CD4-positive, alpha-beta T cell treated with Interleukin-10 for 1 hour (primary cell): ENCODE measurements around the gene SLC1A2.

Experiments
- DNase-seq: peaks from one replicate; pipeline ENCODE4 v3.0.0-alpha.2; 2020

The SLC1A2 gene

GRCh38 chr11:35323076-35323868 is 96.1 kb downstream of the SLC1A2 start:
- no peak for DNase-seq

- no peak for DNase-seq
Observed at GRCh38 chr11:35322318-35322979, 96.9 kb downstream of the SLC1A2 start.

DNA sequence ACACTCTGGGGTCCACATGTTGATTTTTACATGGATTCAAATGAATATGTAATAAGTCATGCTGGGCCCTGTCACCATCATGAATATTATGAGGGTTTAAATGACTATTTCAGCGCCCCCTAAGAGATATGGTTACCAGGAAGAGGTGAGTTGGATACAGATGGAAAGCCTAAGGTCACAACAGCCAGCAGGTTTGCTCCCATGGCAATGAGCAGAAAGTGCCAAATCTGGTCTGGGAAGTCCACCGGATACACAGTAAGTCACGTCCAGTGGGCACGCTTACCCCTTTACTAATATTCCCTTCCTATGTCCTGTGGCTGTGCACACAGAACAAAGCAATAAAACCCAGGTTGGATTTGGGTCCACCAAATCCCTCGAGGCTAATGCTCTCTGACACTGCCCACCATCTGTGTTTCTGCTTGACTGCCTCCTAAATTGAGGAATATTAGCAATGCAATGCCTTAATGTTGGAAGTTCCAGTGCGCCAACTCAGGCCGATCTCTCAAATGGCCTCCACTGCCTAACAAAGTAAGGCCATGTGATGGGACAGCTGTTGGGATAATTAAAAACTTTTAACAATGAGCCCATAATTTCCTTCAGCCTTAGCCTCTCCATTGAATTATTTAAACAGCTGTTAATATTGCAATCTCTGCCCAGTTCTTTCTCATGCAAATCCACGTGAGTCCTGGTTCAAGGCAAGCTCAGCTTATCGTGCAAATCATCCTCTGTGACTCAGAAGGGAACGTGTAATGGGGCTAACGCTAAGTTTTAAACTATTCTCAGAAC is 97.6 kb downstream of the SLC1A2 start:
- no peak for DNase-seq

DNA sequence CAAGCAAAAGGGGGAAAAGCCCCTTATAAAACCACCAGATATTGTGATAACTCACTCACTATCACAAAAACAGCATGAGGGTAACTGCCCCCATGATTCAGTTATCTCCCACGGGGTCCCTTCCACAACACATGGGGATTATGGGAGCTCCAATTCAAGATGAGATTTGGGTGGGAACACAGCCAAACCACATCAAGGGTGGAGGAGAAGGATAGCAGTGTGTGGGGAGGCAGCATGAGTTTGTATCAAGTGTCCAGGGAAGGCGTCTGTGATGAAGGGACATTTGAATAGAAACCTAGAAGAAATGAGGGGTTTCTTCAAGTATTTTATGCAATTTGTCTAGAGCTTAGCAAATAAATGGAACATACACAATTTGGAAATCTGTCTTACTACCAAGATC is 98.2 kb downstream of the SLC1A2 start:
- DNase-seq, result no peak

DNA sequence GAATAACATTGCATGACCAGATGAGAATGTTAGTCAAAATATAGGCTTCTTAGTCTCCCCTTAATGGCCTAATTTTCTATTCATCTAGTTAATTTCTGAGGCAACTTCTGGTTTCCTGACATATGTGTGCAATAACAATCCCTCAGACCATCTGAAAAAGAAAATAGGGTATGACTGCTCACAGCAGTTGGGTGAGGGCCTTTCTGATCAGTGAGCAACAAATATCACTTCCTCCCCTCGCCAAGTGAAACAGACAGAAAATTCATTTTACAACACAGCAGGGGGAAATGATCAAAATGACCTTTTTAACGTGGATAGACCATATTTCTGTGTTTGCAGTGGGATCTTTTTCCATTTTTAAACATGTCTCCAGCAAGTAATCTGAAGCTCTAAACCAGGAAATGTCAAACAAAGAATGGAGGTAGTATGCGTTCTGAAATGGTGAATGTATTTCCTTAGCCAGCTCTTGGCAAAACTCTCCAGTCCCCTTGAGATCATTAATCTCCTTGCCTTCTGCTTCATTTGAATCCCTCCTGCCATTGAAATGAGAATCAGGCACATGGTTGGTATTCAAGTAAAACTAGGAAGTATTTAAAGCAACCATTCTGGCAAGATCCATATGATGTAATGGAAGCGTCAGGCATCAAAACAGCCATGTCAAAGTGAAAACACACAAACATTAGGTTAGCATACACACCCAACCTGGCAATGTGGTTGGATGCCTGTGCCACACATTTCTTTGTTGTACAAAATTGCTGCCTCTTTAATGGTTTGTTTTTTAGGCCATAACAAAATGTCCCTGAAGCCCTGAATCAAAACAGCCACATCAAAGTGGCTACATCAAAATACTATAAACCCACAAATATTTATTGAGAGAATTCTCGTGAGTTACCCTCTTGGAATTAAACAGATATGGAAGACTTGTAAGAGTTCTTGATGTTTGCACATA is 100.1 kb downstream of the SLC1A2 start:
- no peak for DNase-seq

DNA sequence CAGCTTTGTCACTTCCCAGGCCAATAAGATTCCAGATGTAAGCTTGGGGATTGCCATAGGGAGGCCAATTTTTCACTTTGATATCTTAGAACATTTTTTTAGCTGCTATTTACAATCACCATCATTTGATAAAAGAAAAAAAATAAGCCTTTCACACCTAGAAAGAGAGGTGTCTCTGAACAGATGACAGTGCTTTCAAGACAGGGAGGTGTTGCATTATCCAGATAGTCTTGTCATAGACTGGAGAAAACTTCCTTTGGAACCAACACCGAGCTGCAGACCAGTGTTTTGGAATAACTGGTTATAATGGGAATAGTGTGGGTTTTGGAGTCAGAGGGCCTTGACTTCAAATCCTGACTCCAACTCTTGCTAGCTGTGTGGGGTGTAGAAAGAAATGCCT is 101.0 kb downstream of the SLC1A2 start:
- no peak for DNase-seq

DNA sequence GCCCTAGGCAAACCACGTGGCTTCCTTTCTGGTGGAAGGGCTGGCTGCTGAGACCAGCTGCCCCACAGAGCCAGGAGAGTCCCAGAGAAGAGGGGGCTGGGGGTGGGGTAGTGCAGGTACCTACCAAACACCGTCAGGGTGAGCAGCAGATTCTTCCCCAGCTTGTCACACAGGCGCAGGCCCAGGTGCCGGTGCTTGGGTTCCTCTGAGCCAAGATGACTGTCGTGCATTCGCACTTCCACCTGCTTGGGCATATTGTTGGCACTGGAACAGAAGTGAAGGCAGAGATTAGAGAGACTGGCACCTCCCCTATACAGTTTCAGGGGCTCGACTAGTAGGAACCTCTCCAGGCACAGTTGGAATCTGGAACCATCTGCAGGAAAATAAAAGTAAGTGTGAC is 102.1 kb downstream of the SLC1A2 start:
- no peak for DNase-seq

DNA sequence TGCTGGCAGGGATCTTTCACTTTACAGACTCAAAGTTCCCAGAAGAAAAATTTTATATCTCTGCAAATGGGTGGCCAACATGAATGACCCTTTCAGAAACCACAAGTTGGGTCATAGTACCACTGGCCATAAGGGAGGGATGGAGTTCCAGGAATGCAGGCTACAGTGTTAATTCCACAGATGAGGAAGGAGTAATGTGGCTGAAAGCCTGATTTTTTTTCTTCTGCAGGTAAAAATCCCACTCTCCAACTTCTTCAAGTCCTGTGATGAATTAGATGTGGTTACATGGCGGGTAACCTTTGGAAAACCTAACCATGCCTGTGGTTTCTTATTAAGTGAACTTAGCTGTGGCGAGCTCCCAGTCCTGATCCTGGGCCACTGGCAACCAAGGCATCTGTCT is 103.2 kb downstream of the SLC1A2 start:
- no peak for DNase-seq

DNA sequence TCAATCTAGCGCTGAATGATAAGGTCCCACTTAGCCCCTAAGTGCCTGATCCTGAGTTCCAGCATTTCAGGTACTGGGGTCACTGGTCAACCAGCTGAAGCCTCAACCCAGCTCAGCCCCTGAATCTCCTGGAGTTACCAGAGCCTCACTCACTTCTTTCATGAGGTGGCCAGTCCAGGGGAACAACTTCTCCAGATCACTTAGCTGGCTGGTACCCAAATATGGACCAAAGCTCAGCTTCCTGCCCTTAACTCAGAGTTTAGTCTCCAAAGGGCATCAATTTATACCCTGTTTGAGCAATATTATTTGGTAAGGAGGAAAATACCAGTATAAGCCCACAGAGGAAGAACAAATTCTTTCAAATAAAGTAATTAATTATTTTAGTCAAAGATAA is 105.6 kb downstream of the SLC1A2 start:
- DNase-seq, result no peak

DNA sequence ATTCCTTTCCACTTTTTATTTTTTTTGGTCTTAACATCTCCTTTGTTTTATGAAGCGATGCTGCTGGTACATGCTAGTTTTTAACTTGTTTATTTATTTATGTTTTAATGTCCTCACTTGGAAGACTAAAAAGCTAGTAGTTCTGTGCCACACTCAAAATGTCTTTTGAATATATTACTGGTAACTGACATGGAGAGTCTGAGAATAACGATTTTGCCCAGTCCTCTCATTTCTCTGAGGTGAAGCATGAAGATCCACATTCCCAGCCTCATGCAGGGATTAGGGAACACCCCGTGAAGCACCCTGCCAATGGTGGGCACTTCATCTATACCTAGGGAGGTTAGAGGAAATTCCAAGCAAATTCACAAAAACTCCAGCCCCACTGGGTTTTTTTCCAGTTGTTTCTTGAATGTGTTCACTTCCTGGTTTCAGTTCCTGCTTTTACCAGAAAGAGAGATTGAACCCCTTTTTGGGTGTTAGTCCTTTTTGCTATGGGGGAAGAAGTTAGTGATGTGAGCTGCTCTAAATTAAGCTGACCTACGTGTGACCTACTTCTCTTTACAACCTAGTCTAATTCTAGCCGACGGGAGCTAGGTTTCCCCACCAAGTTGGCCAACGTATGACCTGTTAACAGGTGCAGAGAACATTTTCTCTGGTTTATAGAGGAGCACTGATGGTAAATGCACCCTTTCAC is 106.1 kb downstream of the SLC1A2 start:
- no peak for DNase-seq

GRCh38 chr11:35311331-35311730 is 108.0 kb downstream of the SLC1A2 start:
- no peak for DNase-seq

GRCh38 chr11:35308157-35308556 is 111.2 kb downstream of the SLC1A2 start:
- no peak for DNase-seq

DNA sequence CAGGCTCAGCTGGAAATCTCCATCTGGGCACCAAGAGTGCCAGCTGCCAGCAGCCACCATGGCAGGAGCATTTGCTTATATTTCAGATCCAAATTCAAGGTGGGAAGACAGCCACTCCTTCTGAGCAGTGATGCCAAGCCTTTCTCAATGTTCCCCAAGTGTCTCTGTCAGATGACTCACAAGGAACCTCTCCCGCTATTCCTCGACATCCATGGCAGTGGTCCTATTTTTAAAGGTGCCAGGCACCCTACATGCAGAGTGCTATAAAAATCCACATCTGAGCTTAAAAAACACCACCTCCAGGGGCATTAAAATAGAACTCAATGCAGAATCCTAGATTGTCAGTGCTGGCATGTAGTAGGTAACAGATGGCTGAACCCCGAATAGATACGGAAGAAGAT is 112.1 kb downstream of the SLC1A2 start:
- DNase-seq, result no peak

DNA sequence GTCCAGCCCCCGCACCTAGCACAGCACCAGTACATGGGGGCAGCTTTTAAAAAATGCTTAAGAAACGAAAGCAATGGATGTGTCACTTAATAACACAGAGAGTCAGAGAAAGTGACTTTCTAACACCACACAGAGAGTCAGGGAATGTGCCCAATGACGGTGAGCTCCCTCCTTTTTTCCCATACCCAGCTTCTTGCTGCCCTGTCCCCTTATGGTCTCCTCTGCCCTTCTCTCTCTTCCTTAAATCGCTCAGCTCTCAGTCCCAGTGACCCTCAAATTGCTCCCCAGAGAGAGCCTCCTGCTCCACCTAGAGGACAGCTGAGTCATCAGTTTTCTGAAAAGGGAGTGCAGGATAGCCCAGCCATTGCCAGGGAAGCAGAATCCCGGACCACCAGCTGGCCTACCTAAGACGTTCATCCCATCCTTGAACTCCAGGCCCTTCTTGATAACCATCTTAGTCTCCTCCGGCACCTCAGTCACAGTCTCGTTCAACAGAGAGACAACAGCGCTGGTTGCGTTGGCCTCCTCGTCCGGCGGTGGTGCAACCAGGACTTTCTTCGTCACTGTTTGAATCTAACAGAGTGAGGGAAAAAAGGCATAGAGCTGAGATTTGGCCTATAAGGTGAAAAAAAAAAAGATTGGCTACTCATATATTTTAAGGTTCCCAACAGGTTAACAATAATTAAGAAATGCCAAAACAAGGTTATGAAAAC is 113.5 kb downstream of the SLC1A2 start:
- peak; percentile 69 for DNase-seq

- no peak for DNase-seq
Observed at GRCh38 chr11:35304900-35305460, 114.4 kb downstream of the SLC1A2 start.

GRCh38 chr11:35304386-35304775 is 115.0 kb downstream of the SLC1A2 start:
- peak; percentile 16 for DNase-seq

DNA sequence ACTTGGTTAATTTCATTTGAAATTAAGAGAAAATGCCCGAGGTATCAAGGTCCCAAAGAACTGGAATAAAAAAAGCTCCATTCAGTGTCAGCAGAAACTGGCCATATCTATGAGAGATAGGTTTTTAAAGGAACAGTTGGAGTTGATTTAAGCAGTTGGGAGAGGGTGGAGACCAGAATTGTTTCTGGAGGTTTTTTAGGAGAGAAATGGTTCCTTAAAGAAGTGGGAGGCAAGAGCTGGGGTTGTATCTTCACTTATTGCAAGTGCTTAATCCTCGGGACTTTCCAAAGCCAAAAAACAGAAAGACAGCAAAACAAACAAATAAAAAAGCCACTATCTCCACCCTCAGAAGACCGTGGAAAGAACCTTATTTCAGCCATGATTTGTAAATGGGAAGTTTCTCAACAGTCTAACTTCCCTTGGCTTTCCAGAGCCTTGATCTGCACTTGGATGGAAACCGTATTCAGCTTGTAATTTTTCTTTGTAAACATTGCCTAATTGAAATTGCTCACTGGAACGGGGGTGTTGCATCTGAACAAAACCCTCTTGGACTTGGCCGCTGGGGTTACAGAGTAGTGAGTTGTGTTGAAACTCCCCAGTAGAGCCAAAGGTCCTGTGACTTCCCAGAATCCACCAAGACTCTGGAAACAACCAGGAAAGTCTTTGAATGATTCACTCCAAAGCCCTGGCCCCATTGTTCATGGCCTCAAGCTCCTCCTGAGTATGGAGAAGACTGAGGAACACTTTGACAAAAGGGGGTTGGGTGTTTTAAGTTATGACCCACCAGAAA is 115.6 kb downstream of the SLC1A2 start:
- DNase-seq, result no peak

DNA sequence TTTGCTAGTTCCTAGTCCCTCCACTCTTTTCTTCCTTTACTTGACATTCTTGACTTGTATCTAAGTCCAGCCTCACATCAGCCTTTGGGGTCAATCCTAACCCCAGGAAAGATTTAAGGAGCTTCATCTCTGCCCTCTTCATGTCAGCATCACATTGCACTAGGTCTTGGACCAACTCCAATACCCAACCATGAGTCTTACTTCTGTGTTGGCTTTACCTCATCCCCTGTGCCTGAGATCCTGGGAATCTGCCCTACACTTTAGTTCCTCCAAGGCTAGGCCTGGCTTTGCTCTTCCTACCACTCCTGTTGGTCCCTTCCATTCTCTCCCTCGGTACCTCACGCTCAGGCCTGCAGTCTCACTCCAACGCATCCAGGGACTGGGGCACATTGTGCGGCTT is 117.0 kb downstream of the SLC1A2 start:
- no peak for DNase-seq

DNA sequence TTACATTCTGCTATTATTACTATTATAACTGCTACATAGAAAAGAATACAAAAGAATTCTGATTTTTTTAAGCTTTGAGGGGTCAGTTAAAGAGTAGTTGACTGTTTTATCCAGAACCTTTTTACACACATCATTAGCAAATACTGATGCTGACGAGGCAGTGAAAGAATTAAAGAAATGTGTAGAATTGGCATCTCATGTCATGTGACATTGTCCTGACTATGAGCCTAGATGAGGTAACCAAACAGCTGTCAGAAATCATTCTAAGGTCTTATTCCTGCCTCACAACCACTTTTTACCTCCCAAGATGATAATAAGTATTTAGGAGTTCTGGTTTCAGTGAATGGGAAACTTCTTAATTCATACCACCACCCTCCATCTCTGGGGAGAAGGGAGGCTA is 121.0 kb downstream of the SLC1A2 start:
- DNase-seq, result no peak

DNA sequence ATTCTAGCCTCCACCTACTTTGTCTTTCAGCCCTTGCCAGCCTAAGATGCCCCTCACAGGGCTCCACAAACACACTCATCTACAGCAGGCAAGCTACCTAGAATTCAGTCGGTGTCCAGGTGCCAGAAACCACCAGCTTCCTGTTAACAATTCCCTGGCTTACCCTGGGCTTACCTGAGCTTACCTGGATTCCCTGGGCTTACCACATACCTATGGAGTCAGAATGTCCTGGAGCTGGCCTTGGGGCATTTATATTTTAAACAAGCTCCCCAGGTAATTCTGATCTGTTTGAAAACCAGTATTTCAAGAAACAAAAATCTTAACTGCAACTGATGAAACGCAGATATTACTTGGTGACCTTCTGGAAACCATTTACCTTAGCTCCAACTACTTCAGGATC is 123.6 kb downstream of the SLC1A2 start:
- DNase-seq, result no peak
